GM12878 (cell line): ENCODE data around the gene RALB. TPM values are rescaled to one million over a fixed set of nuclear protein-coding genes. Genes with fewer than 3 reads are reported as not detected.

Source experiments
- ATAC-seq: fragments of 200-7000 bp; cut with Tn5 transposase; 3 replicates; pipeline ENCODE4 v1.9.1; 2020; ENCODE audit warnings: mild to moderate bottlenecking, moderate library complexity
- BruUV-seq: library from RNA; stranded (reverse); fragments of 400-500 nt; replicated peaks from 2 replicates; lab custom pipeline; 2021; lab: Mats Ljungman, UMichigan
- CTCF ChIA-PET: fragments of 300-600 bp; sonication (Branson Sonifier 250); formaldehyde crosslinking; extraction: SDS; loops from one replicate; lab custom pipeline; 2021; ENCODE audit warnings: inconsistent platforms; lab: Yijun Ruan, JAX
- POLR2A ChIA-PET: fragments of 350-600 bp; formaldehyde crosslinking; extraction: SDS; loops from one replicate; lab custom pipeline; 2021; ENCODE audit warnings: inconsistent platforms; lab: Charles Lee
- RAD21 ChIA-PET: fragments of 300-600 bp; sonication (Branson Sonifier 250); formaldehyde crosslinking; loops from one replicate; lab custom pipeline; 2023; ENCODE audit warnings: antibody characterized with exemption; ENCODE audit not compliant: unreplicated experiment; lab: Charles Lee
- SMC1A ChIA-PET: fragments of 300-600 bp; sonication (Branson Sonifier 250); formaldehyde crosslinking; loops from one replicate; lab custom pipeline; 2023; ENCODE audit not compliant: unreplicated experiment, uncharacterized antibody; lab: Charles Lee
- DNase-seq: peaks from one replicate; pipeline ENCODE4 v3.0.0-alpha.2; 2011; ENCODE audit warnings: low read depth, low spot score
- FAIRE-seq: peaks from 3 replicates; lab custom pipeline; 2011; peaks lifted over from hg19 to GRCh38; lab: Jason Lieb, UNC
- H2AFZ ChIP-seq: 2 replicates; pipeline ENCODE4 v1.6.0; 2011; ENCODE audit warnings: low read depth, low read length, control low read depth; ENCODE audit not compliant: control insufficient read depth
- H3K27ac ChIP-seq: 2 replicates; pipeline ENCODE4 v1.5.1; 2011; ENCODE audit warnings: control low read depth; ENCODE audit not compliant: control insufficient read depth, insufficient read depth
- H3K27me3 ChIP-seq, 2 experiments: replicated peaks in 1 of 2; 2 replicates each; pipeline versions ENCODE4 v1.6.0 to v1.6.1; 2011; ENCODE audit warnings: low read length in 1 of 2; ENCODE audit not compliant: control insufficient read depth in 2 of 2, insufficient read depth in 2 of 2
- H3K36me3 ChIP-seq, 2 experiments: 2 replicates each; pipeline ENCODE4 v1.5.1; 2011; ENCODE audit warnings: low read length in 1 of 2; ENCODE audit not compliant: control insufficient read depth in 2 of 2, insufficient read depth in 2 of 2
- H3K4me1 ChIP-seq: 2 replicates; pipeline ENCODE4 v1.6.1; 2011; ENCODE audit warnings: mild to moderate bottlenecking, low read length, moderate library complexity, mixed read lengths; ENCODE audit not compliant: control insufficient read depth, insufficient read depth
- H3K4me2 ChIP-seq: 2 replicates; pipeline ENCODE4 v1.6.0; 2011; ENCODE audit warnings: control low read depth; ENCODE audit not compliant: control insufficient read depth, insufficient read depth
- H3K4me3 ChIP-seq: fragments of 200-600 bp; sonication (generic); 2 replicates; pipeline ENCODE4 v1.5.1; 2016
- H3K79me2 ChIP-seq: 2 replicates; pipeline ENCODE4 v1.6.0; 2011; ENCODE audit warnings: low read length; ENCODE audit not compliant: control insufficient read depth, insufficient read depth
- H3K9ac ChIP-seq: 2 replicates; pipeline ENCODE4 v1.8.0; 2011; ENCODE audit warnings: low read length, control low read depth, mixed read lengths; ENCODE audit not compliant: control insufficient read depth, insufficient read depth
- H3K9me3 ChIP-seq: replicated peaks from 3 replicates; pipeline ENCODE4 v1.5.1; 2011; ENCODE audit warnings: mild to moderate bottlenecking, low read length; ENCODE audit not compliant: control insufficient read depth, insufficient read depth
- H4K20me1 ChIP-seq: 2 replicates; pipeline ENCODE4 v1.6.0; 2011; ENCODE audit not compliant: control insufficient read depth, insufficient read depth
- CHD2 ChIP-seq: IDR thresholded peaks from 2 replicates; pipeline ENCODE4 v1.6.1; 2011; ENCODE audit warnings: low read depth, low read length, improper control_type of control experiment, borderline replicate concordance
- EGR1 ChIP-seq, 2 experiments: IDR thresholded peaks; 1 replicate in 1 of 2; 2 replicates in 1 of 2; pipeline ENCODE4 v1.6.1; 2011 to 2012; ENCODE audit warnings: low read depth in 2 of 2, low read length in 2 of 2, borderline replicate concordance in 1 of 2, mild to moderate bottlenecking in 1 of 2, moderate library complexity in 1 of 2
- ESRRA ChIP-seq: IDR thresholded peaks from 2 replicates; pipeline ENCODE4 v1.6.1; 2012; ENCODE audit warnings: mild to moderate bottlenecking, low read length, improper control_type of control experiment
- EZH2 ChIP-seq: IDR thresholded peaks from 2 replicates; pipeline ENCODE4 v1.6.1; 2012; ENCODE audit warnings: low read depth, mild to moderate bottlenecking, control low read depth, inconsistent platforms, low read length, borderline replicate concordance; ENCODE audit not compliant: control insufficient read depth
- HDGF ChIP-seq: fragments of 450-650 bp; IDR thresholded peaks from 2 replicates; pipeline ENCODE4 v1.6.1; 2016; ENCODE audit warnings: antibody characterized with exemption
- JUNB ChIP-seq: IDR thresholded peaks from 2 replicates; pipeline ENCODE4 v1.6.1; 2016; ENCODE audit warnings: antibody characterized with exemption, mild to moderate bottlenecking
- KDM1A ChIP-seq: fragments of 200-600 bp; sonication (generic); IDR thresholded peaks from 2 replicates; pipeline ENCODE4 v1.6.1; 2016; ENCODE audit warnings: borderline replicate concordance
- NRF1 ChIP-seq: conservative IDR thresholded peaks from 2 replicates; pipeline ENCODE4 v1.6.1; 2011; ENCODE audit warnings: mild to moderate bottlenecking, low read depth, low read length, improper control_type of control experiment
- POLR2AphosphoS5 ChIP-seq: IDR thresholded peaks from 2 replicates; pipeline ENCODE4 v1.6.1; 2011; ENCODE audit warnings: mild to moderate bottlenecking, low read length, inconsistent platforms
- RAD51 ChIP-seq: fragments of 450-650 bp; IDR thresholded peaks from 2 replicates; pipeline ENCODE4 v1.6.1; 2016; ENCODE audit warnings: moderate library complexity, mild to moderate bottlenecking, inconsistent platforms
- RFX5 ChIP-seq: IDR thresholded peaks from 2 replicates; pipeline ENCODE4 v1.6.1; 2011; ENCODE audit warnings: low read depth, low read length, improper control_type of control experiment
- SREBF1 ChIP-seq: IDR thresholded peaks from 2 replicates; pipeline ENCODE4 v1.6.1; 2012; ENCODE audit warnings: mild to moderate bottlenecking, low read length
- SUZ12 ChIP-seq: fragments of 200-600 bp; sonication (generic); IDR thresholded peaks from one replicate; pipeline ENCODE4 v1.6.1; 2018; ENCODE audit warnings: antibody characterized with exemption, mild to moderate bottlenecking; ENCODE audit not compliant: unreplicated experiment
- TCF7 ChIP-seq: IDR thresholded peaks from 2 replicates; pipeline ENCODE4 v1.6.1; 2014; ENCODE audit warnings: antibody characterized with exemption, borderline replicate concordance
- ZNF207 ChIP-seq: fragments of 450-650 bp; IDR thresholded peaks from 2 replicates; pipeline ENCODE4 v1.6.1; 2014; ENCODE audit warnings: antibody characterized with exemption, mild to moderate bottlenecking, borderline replicate concordance
- WGBS: methylation state at CpG from one replicate; pipeline ENCODE4 v1.1.6; 2016; ENCODE audit warnings: low lambda C conversion rate; ENCODE audit not compliant: insufficient replicate concordance, insufficient coverage; ENCODE audit errors: missing lambda C conversion rate; 5-methylcytosine and 5-hydroxymethylcytosine counted together
- in situ Hi-C: fragments of 300-500 bp; cut with MboI; formaldehyde crosslinking; loops from 9 replicates; pipeline ENCODE4 v1.14.3; 2018; ENCODE audit warnings: mixed read lengths
- intact Hi-C: fragments of 100-400 bp; cut with micrococcal nuclease; formaldehyde crosslinking; loops from one replicate; pipeline ENCODE4 v1.14.2; 2022; ENCODE audit not compliant: unreplicated experiment
- polyA plus RNA-seq, 11 experiments: library from polyadenylated mRNA; depleted of rRNA in 4 of 11; unstranded in 6 of 11; stranded (reverse) in 5 of 11; fragments of >200 nt; fragmentation: Nextera tagmentation in 4 of 11; fragmentation: Illumina TruSeq in 1 of 11; extraction: Ambion mirVana in 4 of 11; extraction: Trizol in 1 of 11; gene quantifications; 1 replicate in 1 of 11; 2 replicates in 10 of 11; pipeline versions ENCODE4 v1.2.1 to v1.2.3, GENCODE V29; 2011 to 2016; ENCODE audit warnings: inconsistent platforms in 2 of 11, missing spikeins in 2 of 11, low read depth in 1 of 11
- total RNA-seq, 4 experiments: library from RNA; depleted of rRNA in 3 of 4; stranded (reverse); fragments of >200 nt in 3 of 4; fragmentation: Illumina TruSeq in 1 of 4; extraction: Trizol in 1 of 4; gene quantifications; 2 replicates each; pipeline versions ENCODE4 v1.2.1 to v1.2.3, GENCODE V29; 2013 to 2021
- TF ChIP-seq, protein P1 (sequence below): fragments of 450-650 bp; IDR thresholded peaks from 2 replicates; pipeline ENCODE4 v1.6.1; 2017; ENCODE audit warnings: mild to moderate bottlenecking
- TF ChIP-seq, protein P2 (sequence below): fragments of 450-650 bp; IDR thresholded peaks from 2 replicates; pipeline ENCODE4 v1.6.1; 2016; ENCODE audit warnings: mild to moderate bottlenecking

Gene RALB
- total and polyA plus RNA-seq, 10 of the 15 experiments (the other 5 are each of a cell fraction or from before 2014, with no cell fraction given): 8.3 to 54.0 (median 24.2) TPM

DNA sequence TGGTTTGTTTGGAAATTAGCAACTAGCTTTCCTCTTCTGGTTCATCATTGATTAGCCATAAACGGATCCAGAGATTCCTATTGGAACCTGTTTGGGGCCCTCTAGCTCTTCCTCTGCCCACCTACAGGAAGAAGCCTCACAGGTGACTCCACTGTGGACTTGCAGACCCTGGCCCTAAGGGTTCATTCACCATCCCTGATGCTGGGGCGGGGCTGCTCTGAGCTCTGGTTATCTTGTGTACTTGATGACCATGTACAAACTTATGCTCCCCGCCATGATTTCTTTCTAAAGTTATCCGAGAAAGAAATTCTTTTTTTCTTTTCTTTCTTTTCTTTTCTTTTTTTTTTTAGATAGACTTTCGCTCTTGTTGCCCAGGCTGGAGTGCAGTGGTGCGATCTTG is 59.4 kb downstream of the RALB start:
- DNase-seq (no peak), FAIRE-seq (no peak), ATAC-seq (no peak)
- Histone ChIP-seq H3K4me1 (peaks cover 32% of the 10 kb centered on the region), H3K36me3 (no peaks in the 10 kb centered on the region), H3K79me2 (no peaks in the 10 kb centered on the region), H3K9me3 (no peaks in the 10 kb centered on the region), H3K4me3 (no peak overlapping the region), H3K4me2 (no peak overlapping the region), H3K9ac (no peak overlapping the region), H3K27me3 (0 out of 4 replicates have a peak, but pooled peaks cover 0 to 1% of the 10 kb centered on the region in 2 experiments), H4K20me1 (no peaks in the 10 kb centered on the region), H2AFZ (no peak overlapping the region), H3K27ac (no peak overlapping the region)
- ChIA-PET POLR2A (no interaction called here), RAD21 (interaction anchor here (1.0 to 6.0 kb wide), 18 partner anchors 10 to 610 kb away, joined by 3 to 78 read pairs (median 8); partner anchors contain the start of genes RALB and TMEM185B), SMC1A (interaction anchor here (0.8 to 7.4 kb wide), 25 partner anchors 10 to 559 kb away, joined by 3 to 106 read pairs (median 4); partner anchors contain the start of gene RALB), CTCF (interaction anchor here (0.6 to 7.5 kb wide), 35 partner anchors 12 to 594 kb away, joined by 3 to 148 read pairs (median 6); partner anchors contain the start of genes RALB and TMEM185B)
- BruUV-seq: no TSS peak
- intact Hi-C loops: loop anchor here (2.0 to 10.0 kb wide), 6 partner anchors 59 to 557 kb away; partner anchors contain the start of genes PTPN4 and RALB
- TF ChIP-seq ZNF207 (no peak), EZH2 (no peak), NRF1 (no peak), POLR2AphosphoS5 (no peak), KDM1A (no peak), ESRRA (no peak), JUNB (no peak), RFX5 (no peak), RAD51 (no peak), HDGF (no peak), TCF7 (no peak), SUZ12 (no peak), CHD2 (no peak), EGR1 (IDR thresholded peaks at IDR 0.05; ENCODE audit: borderline replicate concordance in 1 of 2, low read depth in 2 of 2, low read length in 2 of 2) (no peak), SREBF1 (no peak)
- TF ChIP-seq, protein P1, sequence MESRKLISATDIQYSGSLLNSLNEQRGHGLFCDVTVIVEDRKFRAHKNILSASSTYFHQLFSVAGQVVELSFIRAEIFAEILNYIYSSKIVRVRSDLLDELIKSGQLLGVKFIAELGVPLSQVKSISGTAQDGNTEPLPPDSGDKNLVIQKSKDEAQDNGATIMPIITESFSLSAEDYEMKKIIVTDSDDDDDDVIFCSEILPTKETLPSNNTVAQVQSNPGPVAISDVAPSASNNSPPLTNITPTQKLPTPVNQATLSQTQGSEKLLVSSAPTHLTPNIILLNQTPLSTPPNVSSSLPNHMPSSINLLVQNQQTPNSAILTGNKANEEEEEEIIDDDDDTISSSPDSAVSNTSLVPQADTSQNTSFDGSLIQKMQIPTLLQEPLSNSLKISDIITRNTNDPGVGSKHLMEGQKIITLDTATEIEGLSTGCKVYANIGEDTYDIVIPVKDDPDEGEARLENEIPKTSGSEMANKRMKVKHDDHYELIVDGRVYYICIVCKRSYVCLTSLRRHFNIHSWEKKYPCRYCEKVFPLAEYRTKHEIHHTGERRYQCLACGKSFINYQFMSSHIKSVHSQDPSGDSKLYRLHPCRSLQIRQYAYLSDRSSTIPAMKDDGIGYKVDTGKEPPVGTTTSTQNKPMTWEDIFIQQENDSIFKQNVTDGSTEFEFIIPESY: no peak
- TF ChIP-seq, protein P2, sequence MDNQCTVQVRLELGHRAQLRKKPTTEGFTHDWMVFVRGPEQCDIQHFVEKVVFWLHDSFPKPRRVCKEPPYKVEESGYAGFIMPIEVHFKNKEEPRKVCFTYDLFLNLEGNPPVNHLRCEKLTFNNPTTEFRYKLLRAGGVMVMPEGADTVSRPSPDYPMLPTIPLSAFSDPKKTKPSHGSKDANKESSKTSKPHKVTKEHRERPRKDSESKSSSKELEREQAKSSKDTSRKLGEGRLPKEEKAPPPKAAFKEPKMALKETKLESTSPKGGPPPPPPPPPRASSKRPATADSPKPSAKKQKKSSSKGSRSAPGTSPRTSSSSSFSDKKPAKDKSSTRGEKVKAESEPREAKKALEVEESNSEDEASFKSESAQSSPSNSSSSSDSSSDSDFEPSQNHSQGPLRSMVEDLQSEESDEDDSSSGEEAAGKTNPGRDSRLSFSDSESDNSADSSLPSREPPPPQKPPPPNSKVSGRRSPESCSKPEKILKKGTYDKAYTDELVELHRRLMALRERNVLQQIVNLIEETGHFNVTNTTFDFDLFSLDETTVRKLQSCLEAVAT: no peak
- in situ Hi-C loops: loop anchor here (10.0 kb wide), 1 partner anchor 197 kb away; no protein-coding TSS in a partner anchor
- 76% methylated on average over 5 of the region's 6 CpGs for WGBS
